Fibroblast of lung (primary cell): ENCODE measurements around the gene ACVR2A. TPM values are rescaled to one million over a fixed set of nuclear protein-coding genes. Genes with fewer than 3 reads are reported as not detected.

Experiments used
- DNase-seq, 2 donors: peaks; one replicate each; pipeline versions ENCODE4 v3.0.0 to v3.0.0-alpha.2; 2010; ENCODE audit warnings: low read depth in 2 of 2
- H2AFZ ChIP-seq: 2 replicates; pipeline ENCODE4 v1.5.1; 2012; ENCODE audit warnings: low read length, control low read depth, inconsistent platforms
- H3K27ac ChIP-seq: 2 replicates; pipeline ENCODE4 v1.5.1; 2011; ENCODE audit warnings: low read length, control low read depth; ENCODE audit not compliant: insufficient read depth
- H3K27me3 ChIP-seq: 2 replicates; pipeline ENCODE4 v1.5.1; 2011; ENCODE audit warnings: mild to moderate bottlenecking, low read length; ENCODE audit not compliant: control insufficient read depth, insufficient read depth
- H3K36me3 ChIP-seq: 2 replicates; pipeline ENCODE4 v1.5.1; 2011; ENCODE audit warnings: low read length; ENCODE audit not compliant: control insufficient read depth, insufficient read depth
- H3K4me1 ChIP-seq: 2 replicates; pipeline ENCODE4 v1.5.1; 2011; ENCODE audit warnings: low read length; ENCODE audit not compliant: control insufficient read depth, insufficient read depth; ENCODE audit errors: extremely low read depth
- H3K4me2 ChIP-seq: 2 replicates; pipeline ENCODE4 v1.5.1; 2011; ENCODE audit warnings: low read length, control low read depth; ENCODE audit not compliant: insufficient read depth; ENCODE audit errors: extremely low read depth
- H3K4me3 ChIP-seq, 4 experiments: fragments of 200-600 bp in 1 of 4; sonication (generic) in 1 of 4; replicated peaks in 1 of 4; 2 replicates each; pipeline ENCODE4 v1.5.1; 2011 to 2016; ENCODE audit warnings: low read length in 4 of 4, low read depth in 3 of 4, mild to moderate bottlenecking in 3 of 4, control low read depth in 2 of 4, inconsistent platforms in 1 of 4, mixed read lengths in 1 of 4; ENCODE audit not compliant: insufficient read depth in 1 of 4; ENCODE audit errors: control extremely low read depth in 1 of 4
- H3K79me2 ChIP-seq: 2 replicates; pipeline ENCODE4 v1.5.1; 2012; ENCODE audit warnings: mild to moderate bottlenecking, low read length, inconsistent platforms; ENCODE audit not compliant: control insufficient read depth, insufficient read depth
- H3K9ac ChIP-seq: 2 replicates; pipeline ENCODE4 v1.5.1; 2011; ENCODE audit warnings: mild to moderate bottlenecking, low read length, control low read depth; ENCODE audit not compliant: insufficient read depth
- H3K9me3 ChIP-seq: 2 replicates; pipeline ENCODE4 v1.5.1; 2012; ENCODE audit warnings: low read depth, low read length; ENCODE audit not compliant: control insufficient read depth, insufficient read depth
- H4K20me1 ChIP-seq: 2 replicates; pipeline ENCODE4 v1.5.1; 2011; ENCODE audit warnings: low read length; ENCODE audit not compliant: control insufficient read depth, insufficient read depth; ENCODE audit errors: extremely low read depth
- CTCF ChIP-seq, 2 donors: IDR thresholded peaks in 1 of 2; conservative IDR thresholded peaks in 1 of 2; 1 replicate in 1 of 2; 2 replicates in 1 of 2; pipeline ENCODE4 v1.5.1; 2011 to 2012; ENCODE audit warnings: low read length in 2 of 2, control low read depth in 1 of 2, inconsistent platforms in 1 of 2, low read depth in 1 of 2, mild to moderate bottlenecking in 1 of 2
- EZH2 ChIP-seq: IDR thresholded peaks from 2 replicates; pipeline ENCODE4 v1.5.1; 2012; ENCODE audit warnings: low read length, control low read depth, mild to moderate bottlenecking; ENCODE audit errors: missing control alignments
- polyA plus RNA-seq, 2 donors: library from polyadenylated mRNA; depleted of rRNA in 1 of 2; stranded (reverse) in 1 of 2; unstranded in 1 of 2; fragments of >200 nt; gene quantifications; 2 replicates each; pipeline ENCODE4 v1.2.1, GENCODE V29; 2011 to 2012; ENCODE audit warnings: missing spikeins in 1 of 2
- total RNA-seq: library from RNA; depleted of rRNA; stranded (reverse); fragments of >200 nt; gene quantifications from 2 replicates; pipeline ENCODE4 v1.2.1, GENCODE V29; 2014

The ACVR2A gene
- total and polyA plus RNA-seq, 2 donors (not counting 1 experiment from before 2014, with no cell fraction given), result 8.9 to 9.8 TPM

- Histone ChIP-seq H3K79me2 (peaks cover 15% of the 10 kb centered on the region), H2AFZ (no peak overlapping the region), H4K20me1 (no peaks in the 10 kb centered on the region), H3K27me3 (no peaks in the 10 kb centered on the region), H3K4me2 (no peak overlapping the region), H3K27ac (no peak overlapping the region), H3K4me3 (no peak overlapping the region), H3K9ac (no peak overlapping the region), H3K4me1 (no peaks in the 10 kb centered on the region), H3K9me3 (no peaks in the 10 kb centered on the region), H3K36me3 (no peaks in the 10 kb centered on the region)
- no peak for DNase-seq
- no peak for TF ChIP-seq EZH2
- TF ChIP-seq CTCF (conservative IDR thresholded peaks at IDR 0.05 in 1 of 2, IDR thresholded peaks at IDR 0.05 in 1 of 2; ENCODE audit: low read depth in 1 of 2, low read length in 2 of 2), result no peak
Observed at GRCh38 chr2:147872967-147873366, 28.1 kb downstream of the ACVR2A start.

DNA sequence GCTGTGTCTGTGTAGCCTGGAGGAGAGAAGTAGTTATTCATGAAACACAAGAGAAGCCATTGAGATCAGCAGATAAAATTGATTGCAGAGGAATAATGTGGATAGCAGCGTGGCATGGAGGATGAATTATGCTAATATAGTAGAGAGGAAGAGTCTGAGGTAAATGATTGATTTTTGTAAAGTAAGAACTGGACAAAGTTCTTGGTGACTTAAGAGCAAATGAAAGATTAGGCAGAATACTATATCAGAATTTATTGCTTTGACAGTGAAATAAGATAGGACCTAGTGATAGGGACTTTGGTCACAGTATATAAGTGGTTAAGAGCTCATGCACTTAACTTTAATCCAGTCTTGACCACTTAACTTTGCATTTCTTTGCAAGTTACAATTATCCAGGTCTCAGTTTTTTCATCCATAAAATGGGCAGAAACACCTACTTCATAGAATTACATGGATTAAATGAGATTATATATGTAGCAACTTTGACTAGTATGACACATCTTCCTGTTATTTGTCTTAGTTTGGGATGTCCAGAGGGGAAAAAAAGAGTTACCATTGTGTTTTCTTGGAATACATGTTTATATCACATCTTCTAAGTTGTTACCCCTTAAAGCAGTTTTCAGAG is 29.1 kb downstream of the ACVR2A start:
- no peak overlapping the region for H3K27ac ChIP-seq
- no peaks in the 10 kb centered on the region for H4K20me1 ChIP-seq
- H3K27me3 ChIP-seq, result no peaks in the 10 kb centered on the region
- TF ChIP-seq CTCF (conservative IDR thresholded peaks at IDR 0.05 in 1 of 2, IDR thresholded peaks at IDR 0.05 in 1 of 2; ENCODE audit: low read depth in 1 of 2, low read length in 2 of 2) (no peak), EZH2 (no peak)
- H3K36me3 ChIP-seq, result no peaks in the 10 kb centered on the region
- H3K4me3 ChIP-seq, result no peak overlapping the region
- no peaks in the 10 kb centered on the region for H3K9me3 ChIP-seq
- H3K9ac ChIP-seq, result no peak overlapping the region
- no peaks in the 10 kb centered on the region for H3K4me1 ChIP-seq
- no peak overlapping the region for H2AFZ ChIP-seq
- peaks cover 15% of the 10 kb centered on the region for H3K79me2 ChIP-seq
- H3K4me2 ChIP-seq, result no peak overlapping the region
- DNase-seq, result no peak

DNA sequence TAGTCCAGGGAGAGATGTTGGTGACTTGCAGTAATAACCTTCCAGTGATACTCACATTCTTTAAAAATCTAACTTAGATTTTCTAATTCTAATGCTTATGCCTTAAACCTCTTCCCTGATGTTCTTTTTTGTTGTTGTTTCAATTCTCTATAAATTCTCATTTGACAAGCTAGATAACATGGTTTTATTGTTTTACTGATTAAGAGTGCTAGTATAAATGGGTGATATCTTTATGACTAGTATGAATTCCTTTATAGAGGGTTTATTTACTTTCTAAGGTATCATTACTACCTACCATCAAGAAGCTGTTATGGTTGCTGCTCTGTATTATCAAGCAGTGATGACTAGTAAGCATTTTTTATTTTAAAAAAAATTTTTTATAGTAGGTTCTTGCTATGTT is 35.0 kb downstream of the ACVR2A start:
- Histone ChIP-seq H2AFZ (no peak overlapping the region), H4K20me1 (no peaks in the 10 kb centered on the region), H3K27me3 (no peaks in the 10 kb centered on the region), H3K4me1 (no peaks in the 10 kb centered on the region), H3K4me2 (no peak overlapping the region), H3K9me3 (no peaks in the 10 kb centered on the region), H3K79me2 (peaks cover 8% of the 10 kb centered on the region), H3K27ac (no peak overlapping the region), H3K4me3 (no peak overlapping the region), H3K36me3 (no peaks in the 10 kb centered on the region), H3K9ac (no peak overlapping the region)
- no peak for DNase-seq
- TF ChIP-seq EZH2 (no peak), CTCF (conservative IDR thresholded peaks at IDR 0.05 in 1 of 2, IDR thresholded peaks at IDR 0.05 in 1 of 2; ENCODE audit: low read depth in 1 of 2, low read length in 2 of 2) (no peak)
